Stimulated activated CD8-positive, alpha-beta memory T cell treated with anti-CD3 and anti-CD28 coated beads, Interleukin-7, amount 100 ng/mL, for 4 hours (primary cell): ENCODE results near the gene SLC36A3.
"Not testable (repeated sequence)": the region's sequence is repeated elsewhere in the genome, so short reads cannot be mapped to it uniquely, and the experiment has no call there.

Source experiments
- DNase-seq, 2 donors: peaks; one replicate each; pipeline ENCODE4 v3.0.0-alpha.2; 2020; ENCODE audit warnings: low read depth in 2 of 2

Gene SLC36A3

DNA sequence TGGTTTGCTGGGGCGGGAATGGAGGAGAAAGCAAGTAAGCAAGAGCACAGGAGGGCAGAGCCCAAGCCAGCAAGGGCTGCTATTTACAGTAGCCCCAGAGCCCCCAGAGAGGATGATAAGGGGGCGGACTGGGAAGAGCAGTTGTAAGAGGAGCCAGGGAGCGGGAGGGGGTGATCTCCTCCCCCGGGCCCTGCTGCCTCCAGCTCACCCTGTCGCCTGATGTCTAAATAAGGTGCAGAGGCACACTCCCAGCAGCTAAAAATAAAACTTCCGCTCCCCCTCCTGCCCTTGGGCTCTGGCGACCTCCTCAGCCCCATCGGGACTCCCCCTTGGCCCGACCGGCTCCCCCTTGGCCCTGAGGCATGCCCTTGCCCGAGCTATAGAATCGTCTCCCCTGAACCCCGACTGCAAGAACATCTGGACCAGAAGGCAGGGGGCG lies 65.2 kb downstream of the SLC36A3 start:
- DNase-seq, result no peak

DNA sequence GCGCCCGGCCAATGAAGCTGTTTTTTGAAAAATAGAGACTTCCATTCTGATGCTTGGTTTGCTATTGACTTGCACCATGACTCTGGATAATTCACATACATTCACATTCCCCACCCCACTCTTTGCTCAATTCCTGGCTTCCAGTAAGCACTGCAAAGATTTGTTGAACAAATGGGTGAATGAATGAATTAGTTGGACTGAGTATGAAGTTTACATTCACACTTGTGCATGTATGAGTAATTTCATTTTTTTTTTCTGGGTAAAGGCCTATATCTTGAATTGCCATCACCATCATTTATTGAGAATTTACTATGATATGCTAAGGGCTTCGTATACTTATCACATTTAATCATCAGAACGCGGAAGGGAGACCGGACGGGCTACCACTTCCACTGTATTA lies 65.9 kb downstream of the SLC36A3 start:
- DNase-seq, result no peak

DNA sequence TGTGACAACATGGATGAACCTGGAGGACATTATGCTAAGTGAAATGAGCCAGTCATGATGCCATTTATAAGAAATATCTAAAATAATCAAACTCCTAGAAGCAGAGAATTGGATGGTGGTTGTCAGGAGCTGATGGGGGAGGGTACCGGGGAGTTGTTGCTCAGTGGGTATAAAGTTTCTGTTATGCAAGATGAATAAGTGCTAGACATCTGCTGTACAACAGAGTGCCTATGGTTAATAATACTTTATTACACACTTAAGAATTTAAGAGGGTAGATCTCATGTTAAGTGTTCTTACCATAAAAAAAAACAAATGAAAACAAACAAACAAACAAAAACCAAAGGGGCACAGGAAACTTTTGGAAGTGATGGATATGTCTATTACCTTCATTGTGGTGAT lies 66.7 kb downstream of the SLC36A3 start:
- DNase-seq, result no peak

DNA sequence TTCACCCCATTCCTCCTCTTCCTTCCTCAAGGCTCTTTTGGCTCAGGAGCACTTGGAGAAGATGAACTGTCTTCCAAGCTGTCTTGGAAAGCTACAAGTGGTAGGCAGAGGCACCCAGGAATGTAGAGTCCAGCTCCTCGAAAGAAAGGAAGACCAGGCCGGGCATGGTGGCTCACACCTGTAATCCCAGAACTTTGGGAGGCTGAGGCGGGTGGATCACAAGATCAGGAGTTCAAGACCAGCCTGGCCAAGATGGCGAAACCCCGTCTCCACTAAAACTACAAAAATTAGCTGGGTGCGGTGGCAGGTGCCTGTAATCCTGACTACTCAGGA lies 68.4 kb downstream of the SLC36A3 start:
- DNase-seq, result not testable (repeated sequence)

GRCh38 chr5:151234476-151235238 lies 68.9 kb downstream of the SLC36A3 start:
- peak in 1 of 2 donors; percentile 27 for DNase-seq

GRCh38 chr5:151233616-151234085 lies 69.9 kb downstream of the SLC36A3 start:
- no peak for DNase-seq

GRCh38 chr5:151231359-151231758 lies 72.2 kb downstream of the SLC36A3 start:
- DNase-seq, result no peak

DNA sequence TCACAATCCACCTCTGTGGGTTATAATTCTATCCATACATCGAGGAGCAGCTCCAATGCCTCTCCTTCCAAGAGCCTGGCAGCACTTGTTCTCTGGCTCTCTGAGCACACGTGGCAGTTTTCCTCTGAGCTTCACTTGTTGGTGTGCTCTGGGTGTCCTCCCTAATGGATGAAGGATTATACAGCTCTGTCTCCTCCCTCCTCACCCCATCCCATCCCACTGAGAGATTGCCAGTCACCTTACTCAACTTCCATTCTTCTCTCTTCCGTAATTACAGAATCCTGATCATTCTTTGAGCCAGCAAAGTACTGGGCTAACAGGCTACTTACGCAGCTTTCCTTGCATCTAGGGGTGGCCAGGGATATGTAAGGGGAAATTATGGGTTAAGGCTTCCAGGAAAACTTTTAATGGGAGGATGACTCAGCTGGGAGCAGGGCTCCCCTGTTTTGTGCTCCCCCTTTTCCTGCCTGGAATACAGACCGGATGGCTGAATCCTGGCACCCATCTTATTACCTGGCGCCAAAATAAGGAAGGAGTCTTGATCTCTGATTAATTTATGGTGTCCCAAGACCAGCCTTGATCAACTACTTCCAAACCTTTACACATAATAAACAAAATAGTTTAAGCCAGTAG lies 73.4 kb downstream of the SLC36A3 start:
- DNase-seq, result no peak

- no peak for DNase-seq
Measured at GRCh38 chr5:151228986-151229385, 74.6 kb downstream of the SLC36A3 start.

DNA sequence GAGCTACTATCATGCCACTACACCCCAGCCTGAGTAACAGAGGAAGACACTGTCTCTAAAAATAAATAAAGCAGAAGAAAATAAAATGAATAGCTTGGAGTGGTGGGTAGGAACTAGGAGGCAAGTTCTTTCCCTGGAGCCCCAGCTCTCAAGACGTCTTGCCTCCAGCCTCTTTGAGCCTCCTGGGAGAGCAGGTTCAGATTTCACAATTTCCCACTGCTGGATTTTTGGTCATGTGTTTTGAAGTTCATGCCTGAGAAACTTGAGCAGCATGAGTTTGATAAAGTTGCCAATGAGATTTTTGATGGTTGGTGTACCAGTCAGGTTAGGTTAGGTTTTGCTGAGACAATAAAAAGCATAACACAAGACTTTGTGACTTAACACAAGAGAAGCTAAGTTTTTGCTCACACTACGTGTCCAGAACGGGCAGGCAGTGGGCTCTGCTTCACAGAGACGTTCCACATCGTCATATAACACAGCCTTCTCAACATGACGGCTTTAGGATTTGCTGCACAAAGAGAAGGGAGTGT lies 75.6 kb downstream of the SLC36A3 start:
- no peak for DNase-seq
